Ovary (tissue), 3 donors: ENCODE results near the gene GPX4.

ENCODE experiments used
- EP300 ChIP-seq: sonication (generic); formaldehyde crosslinking; IDR thresholded peaks from one replicate; pipeline ENCODE4 v1.6.1; 2017; ENCODE audit warnings: antibody characterized with exemption
- TF ChIP-seq, protein P1 (sequence below), 3 donors: fragments of 450-650 bp in 2 of 3; fragments of 200-600 bp in 1 of 3; IDR thresholded peaks; one replicate each; pipeline versions ENCODE4 v1.5.1 to v1.8.0; 2016 to 2022; ENCODE audit warnings: antibody characterized with exemption in 3 of 3, mild to moderate bottlenecking in 1 of 3
- donor health status: DM: no; HTN: no; CAD: no.

GRCh38 chr19:1082928-1083816, 20.6 kb upstream of the GPX4 start:
- TF ChIP-seq, protein P1, sequence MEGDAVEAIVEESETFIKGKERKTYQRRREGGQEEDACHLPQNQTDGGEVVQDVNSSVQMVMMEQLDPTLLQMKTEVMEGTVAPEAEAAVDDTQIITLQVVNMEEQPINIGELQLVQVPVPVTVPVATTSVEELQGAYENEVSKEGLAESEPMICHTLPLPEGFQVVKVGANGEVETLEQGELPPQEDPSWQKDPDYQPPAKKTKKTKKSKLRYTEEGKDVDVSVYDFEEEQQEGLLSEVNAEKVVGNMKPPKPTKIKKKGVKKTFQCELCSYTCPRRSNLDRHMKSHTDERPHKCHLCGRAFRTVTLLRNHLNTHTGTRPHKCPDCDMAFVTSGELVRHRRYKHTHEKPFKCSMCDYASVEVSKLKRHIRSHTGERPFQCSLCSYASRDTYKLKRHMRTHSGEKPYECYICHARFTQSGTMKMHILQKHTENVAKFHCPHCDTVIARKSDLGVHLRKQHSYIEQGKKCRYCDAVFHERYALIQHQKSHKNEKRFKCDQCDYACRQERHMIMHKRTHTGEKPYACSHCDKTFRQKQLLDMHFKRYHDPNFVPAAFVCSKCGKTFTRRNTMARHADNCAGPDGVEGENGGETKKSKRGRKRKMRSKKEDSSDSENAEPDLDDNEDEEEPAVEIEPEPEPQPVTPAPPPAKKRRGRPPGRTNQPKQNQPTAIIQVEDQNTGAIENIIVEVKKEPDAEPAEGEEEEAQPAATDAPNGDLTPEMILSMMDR (IDR thresholded peaks at IDR 0.05) = no peak
- TF ChIP-seq EP300 = no peak
